ENCODE data around the gene SMOC1. TPM values are rescaled to one million over a fixed set of nuclear protein-coding genes. Genes with fewer than 3 reads are reported as not detected.

The SMOC1 gene
- total RNA-seq, 1 donor from 2014 or later, result 0.93 TPM

GRCh38 chr14:69941768-69942742, 62.8 kb downstream of the SMOC1 start:
- no peak for DNase-seq (ENCODE audit: low spot score)

GRCh38 chr14:69943084-69943780, 64.0 kb downstream of the SMOC1 start:
- no peak for DNase-seq (ENCODE audit: low spot score)

GRCh38 chr14:69945347-69945746, 66.1 kb downstream of the SMOC1 start:
- no peak for DNase-seq (ENCODE audit: low spot score)

DNA sequence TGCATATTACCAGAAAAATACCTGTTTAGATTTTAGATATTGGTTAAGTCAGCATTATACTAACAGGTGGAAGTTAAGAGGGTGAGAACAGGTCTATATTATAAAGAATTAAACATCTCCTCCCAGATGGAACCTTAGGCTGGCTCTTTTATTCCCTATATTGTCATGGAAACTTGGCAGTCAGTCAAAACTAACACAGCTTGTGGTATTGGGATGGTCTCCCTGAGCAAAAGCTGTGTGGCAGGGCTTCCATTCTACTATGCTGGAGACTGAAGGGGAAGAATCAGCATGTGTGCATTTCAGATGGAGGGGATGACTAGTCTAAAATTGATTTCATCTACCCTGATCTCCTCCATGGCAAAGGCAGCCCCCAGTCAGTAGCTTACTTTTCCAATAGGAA, 66.7 kb downstream of the SMOC1 start:
- DNase-seq (ENCODE audit: low spot score), result no peak

- DNase-seq (ENCODE audit: low spot score), result no peak
These were observed 69.1 kb downstream of the SMOC1 start for GRCh38 chr14:69948351-69948750.

DNA sequence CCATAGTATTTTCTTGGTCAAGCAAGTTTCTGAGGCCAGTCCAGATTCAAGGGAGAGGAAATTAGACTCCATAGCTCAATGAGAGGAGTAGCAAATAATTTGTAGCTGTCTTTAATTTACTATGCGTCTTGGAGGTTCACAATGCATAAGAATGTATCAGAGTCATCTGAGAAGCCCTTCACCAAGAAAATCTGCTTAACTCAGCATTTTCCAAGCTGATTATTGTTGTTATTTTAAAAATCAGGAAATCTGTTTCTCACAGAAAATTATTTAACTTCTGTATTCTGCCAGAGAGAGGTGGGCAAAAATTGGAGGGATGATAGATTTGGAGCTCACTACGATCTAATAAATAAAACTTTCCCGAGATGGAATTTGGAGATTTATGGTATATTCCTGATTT, 72.0 kb downstream of the SMOC1 start:
- DNase-seq (ENCODE audit: low spot score), result no peak

- no peak for DNase-seq (ENCODE audit: low spot score)
These were observed 72.7 kb downstream of the SMOC1 start for GRCh38 chr14:69951935-69952334.

DNA sequence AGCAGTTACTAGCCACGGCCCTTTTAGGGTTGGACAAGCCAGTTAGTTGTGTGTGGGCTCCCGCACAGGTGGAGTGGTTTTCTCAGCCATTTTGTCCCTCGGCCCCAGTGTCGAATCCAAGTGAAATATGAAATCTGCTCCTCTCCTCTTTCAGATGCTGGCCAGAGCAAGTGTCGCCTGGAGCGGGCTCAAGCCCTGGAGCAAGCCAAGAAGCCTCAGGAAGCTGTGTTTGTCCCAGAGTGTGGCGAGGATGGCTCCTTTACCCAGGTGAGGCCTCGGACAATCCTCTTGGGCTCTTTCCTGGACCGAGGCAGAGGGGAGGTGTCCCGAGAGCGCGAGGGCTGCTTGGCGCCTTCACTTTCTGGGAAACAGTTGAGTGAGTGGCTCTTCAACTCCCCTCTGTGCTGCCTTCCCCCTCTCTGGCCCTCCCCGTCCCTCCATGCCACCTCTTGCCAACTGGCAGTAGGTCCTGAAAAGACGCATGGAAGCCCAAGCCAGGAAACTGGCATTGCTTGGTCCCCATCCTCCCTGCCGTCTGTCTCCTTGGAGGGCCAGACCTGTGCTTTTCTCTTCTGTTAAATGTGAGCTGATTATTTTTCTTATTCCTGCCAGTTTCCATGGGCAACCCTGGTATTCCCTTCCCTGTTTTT, 74.2 kb downstream of the SMOC1 start:
- no peak for DNase-seq (ENCODE audit: low spot score)

- DNase-seq (ENCODE audit: low spot score), result no peak
These were observed 76.9 kb downstream of the SMOC1 start for GRCh38 chr14:69955855-69956845.

DNA sequence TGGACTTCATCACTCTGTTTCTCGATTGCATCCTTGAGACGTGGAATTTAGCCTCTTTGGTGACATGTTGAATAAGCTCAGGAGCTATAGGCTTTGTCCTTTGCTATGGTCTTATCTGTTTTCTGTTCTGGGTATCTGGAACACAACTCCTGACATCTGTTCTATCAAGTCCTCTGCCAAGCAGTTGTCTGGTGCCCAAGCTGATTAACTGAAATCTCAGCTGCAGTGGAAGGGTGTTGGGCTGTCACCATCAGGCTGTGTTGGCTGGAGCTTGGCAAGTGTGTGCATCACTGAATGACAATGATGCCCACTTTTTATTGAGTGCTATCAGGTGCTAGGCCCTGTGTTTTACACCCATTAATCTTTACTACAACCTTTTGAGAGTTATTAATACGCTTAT, 77.8 kb downstream of the SMOC1 start:
- DNase-seq (ENCODE audit: low spot score), result no peak

DNA sequence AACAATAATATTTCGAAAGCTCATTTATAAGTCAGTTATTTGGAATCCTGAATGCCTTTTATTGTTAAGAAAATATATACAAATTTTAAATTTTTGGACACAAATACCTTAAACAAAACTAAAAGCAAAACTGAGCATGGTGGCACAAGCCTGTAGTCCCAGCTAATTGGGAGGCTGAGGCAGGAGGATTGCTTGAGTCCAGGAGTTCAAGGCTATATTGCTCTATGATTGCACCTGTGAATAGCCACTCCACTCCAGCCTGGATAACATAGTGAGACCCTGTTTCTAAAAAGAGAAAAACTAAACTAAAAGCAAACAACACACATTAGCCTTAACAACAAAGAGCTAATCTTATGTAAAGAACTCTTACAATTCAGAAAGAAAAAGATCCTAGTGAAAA, 78.8 kb downstream of the SMOC1 start:
- no peak for DNase-seq (ENCODE audit: low spot score)

GRCh38 chr14:69959136-69959535, 79.9 kb downstream of the SMOC1 start:
- no peak for DNase-seq (ENCODE audit: low spot score)

- no peak for DNase-seq (ENCODE audit: low spot score)
These were observed 81.1 kb downstream of the SMOC1 start for GRCh38 chr14:69960296-69960695.

DNA sequence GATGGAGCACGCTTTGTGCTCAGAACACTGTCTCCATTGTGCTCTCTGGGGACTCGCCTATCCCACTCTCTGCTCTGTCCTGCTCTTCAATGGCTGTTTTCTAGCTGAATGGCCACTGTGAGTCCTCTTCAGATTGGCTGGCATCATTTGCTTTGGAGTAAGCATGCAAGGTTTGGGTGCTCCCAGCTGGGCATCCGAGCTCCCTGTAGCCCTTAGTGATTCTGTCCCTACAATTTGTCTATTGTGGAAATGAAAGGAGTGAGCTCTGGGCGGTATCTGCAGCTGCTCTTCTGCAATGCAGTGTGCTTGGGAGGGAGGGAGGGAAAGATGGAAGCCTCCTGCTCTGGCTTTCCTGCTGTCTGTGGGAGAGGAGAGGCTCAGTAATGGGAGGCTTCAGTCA, 84.8 kb downstream of the SMOC1 start:
- no peak for DNase-seq (ENCODE audit: low spot score)

- no peak for DNase-seq (ENCODE audit: low spot score)
These were observed 85.6 kb downstream of the SMOC1 start for GRCh38 chr14:69964841-69965240.

- DNase-seq (ENCODE audit: low spot score), result no peak
These were observed 88.9 kb downstream of the SMOC1 start for GRCh38 chr14:69968132-69968531.

DNA sequence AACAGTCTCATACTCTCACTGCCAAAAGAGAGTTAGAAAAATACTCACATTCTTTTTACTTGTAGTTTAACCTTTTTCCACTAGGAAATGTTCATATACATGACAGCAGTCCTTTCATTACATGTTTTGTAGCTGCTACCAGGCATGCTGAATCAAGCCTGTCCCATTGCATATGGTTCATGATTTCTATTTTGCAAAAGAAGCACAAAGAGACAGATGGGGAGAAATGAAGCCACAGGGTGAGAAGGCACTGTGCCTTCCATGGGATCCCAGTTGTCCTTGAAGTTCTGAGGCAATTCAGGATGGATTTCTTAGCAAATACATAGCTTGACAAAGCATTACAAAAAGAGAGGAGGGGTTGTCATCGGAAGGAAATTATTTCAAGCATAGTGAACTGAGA, 89.5 kb downstream of the SMOC1 start:
- no peak for DNase-seq (ENCODE audit: low spot score)

- no peak for DNase-seq (ENCODE audit: low spot score)
These were observed 93.5 kb downstream of the SMOC1 start for GRCh38 chr14:69972755-69973154.

GRCh38 chr14:69973846-69974245, 94.6 kb downstream of the SMOC1 start:
- DNase-seq (ENCODE audit: low spot score), result no peak

- DNase-seq (ENCODE audit: low spot score), result no peak
These were observed 100.7 kb downstream of the SMOC1 start for GRCh38 chr14:69979882-69980281.

Measured in mesenteric fat pad (tissue), 1 donor.